GM12878 (cell line): Measurements from ENCODE around the gene SPATA25. TPM values are rescaled to one million over a fixed set of nuclear protein-coding genes. Genes with fewer than 3 reads are reported as not detected.

Experiments
- CHD2 ChIP-seq: IDR thresholded peaks from 2 replicates; pipeline ENCODE4 v1.6.1; 2011; ENCODE audit warnings: low read depth, low read length, improper control_type of control experiment, borderline replicate concordance
- EGR1 ChIP-seq, 2 experiments: IDR thresholded peaks; 1 replicate in 1 of 2; 2 replicates in 1 of 2; pipeline ENCODE4 v1.6.1; 2011 to 2012; ENCODE audit warnings: low read depth in 2 of 2, low read length in 2 of 2, borderline replicate concordance in 1 of 2, mild to moderate bottlenecking in 1 of 2, moderate library complexity in 1 of 2
- HCFC1 ChIP-seq: fragments of 150-350 bp; IDR thresholded peaks from 2 replicates; pipeline ENCODE4 v1.6.1; 2014; ENCODE audit warnings: low read length
- IKZF1 ChIP-seq: fragments of 450-650 bp; conservative IDR thresholded peaks from 2 replicates; pipeline ENCODE4 v1.6.1; 2017; ENCODE audit warnings: antibody characterized with exemption, mild to moderate bottlenecking
- IKZF2 ChIP-seq, 2 experiments: fragments of 450-650 bp; IDR thresholded peaks; 2 replicates each; pipeline ENCODE4 v1.6.1; 2017; ENCODE audit warnings: mild to moderate bottlenecking in 2 of 2, moderate library complexity in 2 of 2
- JUNB ChIP-seq: IDR thresholded peaks from 2 replicates; pipeline ENCODE4 v1.6.1; 2016; ENCODE audit warnings: antibody characterized with exemption, mild to moderate bottlenecking
- NFYB ChIP-seq: IDR thresholded peaks from 2 replicates; pipeline ENCODE4 v1.6.1; 2011; ENCODE audit warnings: low read depth, mild to moderate bottlenecking, low read length, improper control_type of control experiment, moderate library complexity; ENCODE audit not compliant: insufficient read depth
- RB1 ChIP-seq: fragments of 450-650 bp; formaldehyde crosslinking; IDR thresholded peaks from 2 replicates; pipeline ENCODE4 v1.6.1; 2017; ENCODE audit warnings: mild to moderate bottlenecking, borderline replicate concordance
- RCOR1 ChIP-seq: conservative IDR thresholded peaks from 2 replicates; pipeline ENCODE4 v1.6.1; 2012; ENCODE audit warnings: low read depth, low read length, improper control_type of control experiment
- SIX5 ChIP-seq: IDR thresholded peaks from 2 replicates; pipeline ENCODE4 v1.6.1; 2011; ENCODE audit warnings: mild to moderate bottlenecking, low read depth, low read length, moderate library complexity; ENCODE audit not compliant: severe bottlenecking
- SMC3 ChIP-seq: IDR thresholded peaks from 2 replicates; pipeline ENCODE4 v1.6.1; 2011; ENCODE audit warnings: low read length, improper control_type of control experiment, borderline replicate concordance
- SPI1 ChIP-seq: IDR thresholded peaks from 2 replicates; pipeline ENCODE4 v1.6.1; 2011; ENCODE audit warnings: low read depth, mild to moderate bottlenecking, low read length, moderate library complexity, borderline replicate concordance; ENCODE audit not compliant: insufficient read depth
- SRF ChIP-seq, 2 experiments: IDR thresholded peaks; 2 replicates each; pipeline ENCODE4 v1.6.1; 2011; ENCODE audit warnings: low read depth in 2 of 2, low read length in 2 of 2, mild to moderate bottlenecking in 1 of 2, moderate library complexity in 1 of 2
- STAT3 ChIP-seq: IDR thresholded peaks from 2 replicates; pipeline ENCODE4 v1.6.1; 2011; ENCODE audit warnings: low read depth, low read length, improper control_type of control experiment
- ZNF384 ChIP-seq: IDR thresholded peaks from 2 replicates; pipeline ENCODE4 v1.6.1; 2012; ENCODE audit warnings: low read depth, mild to moderate bottlenecking, low read length, improper control_type of control experiment, borderline replicate concordance
- polyA plus RNA-seq, 11 experiments: library from polyadenylated mRNA; depleted of rRNA in 4 of 11; unstranded in 6 of 11; stranded (reverse) in 5 of 11; fragments of >200 nt; fragmentation: Nextera tagmentation in 4 of 11; fragmentation: Illumina TruSeq in 1 of 11; extraction: Ambion mirVana in 4 of 11; extraction: Trizol in 1 of 11; gene quantifications; 1 replicate in 1 of 11; 2 replicates in 10 of 11; pipeline versions ENCODE4 v1.2.1 to v1.2.3, GENCODE V29; 2011 to 2016; ENCODE audit warnings: inconsistent platforms in 2 of 11, missing spikeins in 2 of 11, low read depth in 1 of 11
- total RNA-seq, 4 experiments: library from RNA; depleted of rRNA in 3 of 4; stranded (reverse); fragments of >200 nt in 3 of 4; fragmentation: Illumina TruSeq in 1 of 4; extraction: Trizol in 1 of 4; gene quantifications; 2 replicates each; pipeline versions ENCODE4 v1.2.1 to v1.2.3, GENCODE V29; 2013 to 2021
- TF ChIP-seq, protein P1 (sequence below): IDR thresholded peaks from 2 replicates; pipeline ENCODE4 v1.6.1; 2012; ENCODE audit warnings: low read depth, low read length, improper control_type of control experiment
- TF ChIP-seq, protein P2 (sequence below): fragments of 150-350 bp; IDR thresholded peaks from 2 replicates; pipeline ENCODE4 v1.6.1; 2016; ENCODE audit warnings: low read depth, low read length
- TF ChIP-seq, protein P3 (sequence below): IDR thresholded peaks from 2 replicates; pipeline ENCODE4 v1.6.1; 2011; ENCODE audit warnings: low read depth, low read length, improper control_type of control experiment, borderline replicate concordance

Gene SPATA25
- total and polyA plus RNA-seq, 10 of the 15 experiments (the other 5 are each of a cell fraction or from before 2014, with no cell fraction given), result 0.28 to 2.9 (median 1.3) TPM; not detected in 3

DNA sequence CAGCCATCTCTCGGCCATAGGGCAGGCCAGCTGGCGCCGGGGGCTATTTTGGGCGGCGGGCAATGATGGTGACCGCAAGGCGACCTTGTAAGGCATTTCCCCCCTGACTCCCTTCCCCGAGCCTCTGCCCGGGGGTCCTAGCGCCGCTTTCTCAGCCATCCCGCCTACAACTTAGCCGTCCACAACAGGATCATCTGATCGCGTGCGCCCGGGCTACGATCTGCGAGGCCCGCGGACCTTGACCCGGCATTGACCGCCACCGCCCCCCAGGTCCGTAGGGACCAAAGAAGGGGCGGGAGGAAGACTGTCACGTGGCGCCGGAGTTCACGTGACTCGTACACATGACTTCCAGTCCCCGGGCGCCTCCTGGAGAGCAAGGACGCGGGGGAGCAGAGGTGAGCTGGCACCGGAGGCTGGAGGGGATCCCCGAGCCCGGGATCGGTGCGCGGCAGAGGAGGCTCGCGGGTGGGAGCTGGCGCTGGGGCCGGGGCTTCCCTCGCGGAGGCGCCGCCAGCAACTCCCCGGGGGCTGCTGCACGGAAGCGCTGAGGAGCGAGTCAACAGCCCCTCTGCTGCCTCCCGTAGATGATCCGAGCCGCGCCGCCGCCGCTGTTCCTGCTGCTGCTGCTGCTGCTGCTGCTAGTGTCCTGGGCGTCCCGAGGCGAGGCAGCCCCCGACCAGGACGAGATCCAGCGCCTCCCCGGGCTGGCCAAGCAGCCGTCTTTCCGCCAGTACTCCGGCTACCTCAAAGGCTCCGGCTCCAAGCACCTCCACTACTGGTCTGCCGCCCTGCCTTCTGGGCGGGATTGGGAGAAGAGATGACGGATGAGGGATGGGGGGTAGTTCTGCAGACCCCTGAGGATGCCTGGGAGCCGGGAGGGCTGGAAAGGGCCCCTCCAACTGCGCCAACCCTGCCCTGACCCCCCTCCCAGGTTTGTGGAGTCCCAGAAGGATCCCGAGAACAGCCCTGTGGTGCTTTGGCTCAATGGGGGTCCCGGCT lies 3.9 kb upstream of the SPATA25 start, which contains the start of the genes CTSA and NEURL2 (continued):
- TF ChIP-seq IKZF1, result peak; percentile 88
- no peak for TF ChIP-seq STAT3
- TF ChIP-seq SIX5, result no peak
- TF ChIP-seq RB1, result peak; percentile 93; the same call in 1 of the 2 replicates
- TF ChIP-seq JUNB, result no peak
- TF ChIP-seq, protein P1, sequence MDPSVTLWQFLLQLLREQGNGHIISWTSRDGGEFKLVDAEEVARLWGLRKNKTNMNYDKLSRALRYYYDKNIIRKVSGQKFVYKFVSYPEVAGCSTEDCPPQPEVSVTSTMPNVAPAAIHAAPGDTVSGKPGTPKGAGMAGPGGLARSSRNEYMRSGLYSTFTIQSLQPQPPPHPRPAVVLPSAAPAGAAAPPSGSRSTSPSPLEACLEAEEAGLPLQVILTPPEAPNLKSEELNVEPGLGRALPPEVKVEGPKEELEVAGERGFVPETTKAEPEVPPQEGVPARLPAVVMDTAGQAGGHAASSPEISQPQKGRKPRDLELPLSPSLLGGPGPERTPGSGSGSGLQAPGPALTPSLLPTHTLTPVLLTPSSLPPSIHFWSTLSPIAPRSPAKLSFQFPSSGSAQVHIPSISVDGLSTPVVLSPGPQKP, result peak; percentile 41; the same call in 1 of the 2 replicates
- TF ChIP-seq, protein P2, sequence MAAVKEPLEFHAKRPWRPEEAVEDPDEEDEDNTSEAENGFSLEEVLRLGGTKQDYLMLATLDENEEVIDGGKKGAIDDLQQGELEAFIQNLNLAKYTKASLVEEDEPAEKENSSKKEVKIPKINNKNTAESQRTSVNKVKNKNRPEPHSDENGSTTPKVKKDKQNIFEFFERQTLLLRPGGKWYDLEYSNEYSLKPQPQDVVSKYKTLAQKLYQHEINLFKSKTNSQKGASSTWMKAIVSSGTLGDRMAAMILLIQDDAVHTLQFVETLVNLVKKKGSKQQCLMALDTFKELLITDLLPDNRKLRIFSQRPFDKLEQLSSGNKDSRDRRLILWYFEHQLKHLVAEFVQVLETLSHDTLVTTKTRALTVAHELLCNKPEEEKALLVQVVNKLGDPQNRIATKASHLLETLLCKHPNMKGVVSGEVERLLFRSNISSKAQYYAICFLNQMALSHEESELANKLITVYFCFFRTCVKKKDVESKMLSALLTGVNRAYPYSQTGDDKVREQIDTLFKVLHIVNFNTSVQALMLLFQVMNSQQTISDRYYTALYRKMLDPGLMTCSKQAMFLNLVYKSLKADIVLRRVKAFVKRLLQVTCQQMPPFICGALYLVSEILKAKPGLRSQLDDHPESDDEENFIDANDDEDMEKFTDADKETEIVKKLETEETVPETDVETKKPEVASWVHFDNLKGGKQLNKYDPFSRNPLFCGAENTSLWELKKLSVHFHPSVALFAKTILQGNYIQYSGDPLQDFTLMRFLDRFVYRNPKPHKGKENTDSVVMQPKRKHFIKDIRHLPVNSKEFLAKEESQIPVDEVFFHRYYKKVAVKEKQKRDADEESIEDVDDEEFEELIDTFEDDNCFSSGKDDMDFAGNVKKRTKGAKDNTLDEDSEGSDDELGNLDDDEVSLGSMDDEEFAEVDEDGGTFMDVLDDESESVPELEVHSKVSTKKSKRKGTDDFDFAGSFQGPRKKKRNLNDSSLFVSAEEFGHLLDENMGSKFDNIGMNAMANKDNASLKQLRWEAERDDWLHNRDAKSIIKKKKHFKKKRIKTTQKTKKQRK, result peak; percentile 49; the same call in 1 of the 2 replicates
- TF ChIP-seq SMC3, result no peak
- TF ChIP-seq CHD2, result peak; percentile 84
- peak; percentile 88; the same call in 1 of the 2 replicates for TF ChIP-seq RCOR1
- peak; percentile 67 for TF ChIP-seq HCFC1
- peak in 1 of 2 experiments; percentile 43; a peak in 1 of 4 replicates for TF ChIP-seq IKZF2 (IDR thresholded peaks at IDR 0.05)
- no peak for TF ChIP-seq ZNF384
- TF ChIP-seq, protein P3, sequence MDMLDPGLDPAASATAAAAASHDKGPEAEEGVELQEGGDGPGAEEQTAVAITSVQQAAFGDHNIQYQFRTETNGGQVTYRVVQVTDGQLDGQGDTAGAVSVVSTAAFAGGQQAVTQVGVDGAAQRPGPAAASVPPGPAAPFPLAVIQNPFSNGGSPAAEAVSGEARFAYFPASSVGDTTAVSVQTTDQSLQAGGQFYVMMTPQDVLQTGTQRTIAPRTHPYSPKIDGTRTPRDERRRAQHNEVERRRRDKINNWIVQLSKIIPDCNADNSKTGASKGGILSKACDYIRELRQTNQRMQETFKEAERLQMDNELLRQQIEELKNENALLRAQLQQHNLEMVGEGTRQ, result peak; percentile 99
- TF ChIP-seq EGR1 (IDR thresholded peaks at IDR 0.05; ENCODE audit: borderline replicate concordance in 1 of 2, low read depth in 2 of 2, low read length in 2 of 2), result peak; percentile 32 to 68
- peak; percentile 89 to 93 for TF ChIP-seq SRF (IDR thresholded peaks at IDR 0.05; ENCODE audit: low read depth in 2 of 2, low read length in 2 of 2)
- TF ChIP-seq NFYB, result no peak
- TF ChIP-seq SPI1, result no peak
